GM18519 (cell line): ENCODE data around the gene FAM98A.

Experiments used
- ATAC-seq: cut with Tn5 transposase; IDR thresholded peaks from one replicate; pipeline ENCODE4 v1.9.1; 2021; ENCODE audit warnings: mild to moderate bottlenecking, moderate library complexity; ENCODE audit not compliant: unreplicated experiment, low FRiP score

Gene FAM98A

DNA sequence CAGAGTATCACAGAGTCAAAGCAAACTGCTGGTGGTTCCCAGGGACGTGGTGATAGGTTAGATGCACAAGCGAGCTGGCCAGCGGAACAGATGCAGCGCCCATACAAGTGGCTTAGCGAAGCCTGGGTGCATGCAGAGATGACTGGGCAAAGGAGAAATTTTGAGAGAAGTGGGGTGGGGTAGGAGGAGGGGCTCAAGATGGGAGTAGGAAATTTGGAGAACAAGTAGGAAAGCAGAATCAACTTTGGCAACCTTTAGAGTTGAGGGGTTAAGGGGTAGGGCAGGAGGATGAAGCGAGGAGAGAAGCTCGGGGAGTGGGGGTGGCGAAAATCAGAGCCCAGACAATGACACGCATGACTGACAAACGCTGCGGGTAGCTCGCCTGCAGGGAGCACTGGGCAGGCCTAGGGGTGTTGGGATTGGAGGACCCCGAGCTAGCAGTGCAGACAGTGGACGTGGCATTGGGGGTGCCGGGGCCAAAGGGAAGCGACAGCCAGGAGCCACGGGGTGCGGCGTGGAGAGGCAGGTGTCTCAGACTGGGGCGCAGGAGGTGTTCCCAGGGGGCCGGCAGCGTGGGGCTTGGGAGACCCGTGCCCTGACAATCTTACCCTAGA lies 431 bp downstream of the FAM98A start:
- peak; percentile 55 for ATAC-seq

DNA sequence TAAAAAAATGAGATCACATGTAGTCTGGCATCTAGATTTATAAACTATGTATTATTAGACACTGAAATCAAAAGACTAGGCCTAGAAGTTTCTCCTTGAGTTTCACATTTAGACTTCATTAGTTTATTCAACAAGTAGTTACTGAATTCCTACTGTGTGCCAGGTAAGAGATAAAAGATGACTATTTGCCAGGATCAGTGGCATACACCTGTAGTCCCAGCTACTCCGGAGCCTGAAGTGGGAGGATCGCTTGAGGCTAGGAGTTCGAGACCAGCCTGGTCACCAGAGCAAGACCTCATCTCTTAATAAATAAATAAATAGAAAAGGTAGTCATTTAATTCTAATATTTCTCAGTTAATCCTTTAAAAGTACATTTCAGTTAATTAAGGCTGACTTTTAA lies 2.1 kb downstream of the FAM98A start:
- no peak for ATAC-seq

- no peak for ATAC-seq
Measured at GRCh38 chr2:33595385-33595784, 3.7 kb downstream of the FAM98A start.

- ATAC-seq = no peak
Measured at GRCh38 chr2:33589444-33589843, 9.7 kb downstream of the FAM98A start.

- no peak for ATAC-seq
Measured at GRCh38 chr2:33588232-33588631, 10.9 kb downstream of the FAM98A start.

GRCh38 chr2:33586766-33587165 lies 12.3 kb downstream of the FAM98A start:
- no peak for ATAC-seq

DNA sequence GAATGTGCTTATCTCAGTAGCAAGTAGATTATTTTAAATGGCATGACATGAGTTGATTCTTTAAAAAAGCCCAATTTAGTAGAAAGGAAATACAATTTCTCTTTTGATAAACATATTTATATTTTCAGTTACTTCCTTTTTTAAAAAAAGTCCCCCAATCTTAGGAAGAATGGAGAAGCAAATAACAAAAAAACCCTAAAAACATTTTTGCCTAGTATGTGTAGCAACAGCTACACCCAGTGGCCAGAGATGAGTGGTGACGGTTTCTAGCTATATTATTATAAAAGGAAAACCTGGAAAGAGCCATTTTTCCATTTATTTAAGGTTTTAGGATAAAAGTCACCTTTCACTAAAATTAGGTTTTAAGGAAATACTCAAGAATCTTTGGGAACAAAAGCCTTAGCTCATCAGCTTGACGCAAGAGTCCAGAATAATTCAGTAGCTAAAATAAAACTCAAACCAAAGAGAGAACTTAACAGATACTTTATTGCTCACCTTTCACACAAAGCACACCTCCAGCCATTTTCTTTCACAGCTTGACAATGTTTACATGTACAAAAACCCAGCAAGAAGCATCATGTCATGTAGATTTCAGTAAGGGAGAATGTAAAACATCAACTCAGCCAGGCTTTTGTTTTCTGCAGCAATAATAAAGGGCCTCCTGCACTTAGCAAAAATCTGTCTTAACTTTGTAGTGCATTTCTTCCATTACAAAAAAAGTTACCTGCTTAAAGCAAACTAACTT lies 15.7 kb downstream of the FAM98A start:
- no peak for ATAC-seq

- no peak for ATAC-seq
Measured at GRCh38 chr2:33581872-33582271, 17.2 kb downstream of the FAM98A start.

DNA sequence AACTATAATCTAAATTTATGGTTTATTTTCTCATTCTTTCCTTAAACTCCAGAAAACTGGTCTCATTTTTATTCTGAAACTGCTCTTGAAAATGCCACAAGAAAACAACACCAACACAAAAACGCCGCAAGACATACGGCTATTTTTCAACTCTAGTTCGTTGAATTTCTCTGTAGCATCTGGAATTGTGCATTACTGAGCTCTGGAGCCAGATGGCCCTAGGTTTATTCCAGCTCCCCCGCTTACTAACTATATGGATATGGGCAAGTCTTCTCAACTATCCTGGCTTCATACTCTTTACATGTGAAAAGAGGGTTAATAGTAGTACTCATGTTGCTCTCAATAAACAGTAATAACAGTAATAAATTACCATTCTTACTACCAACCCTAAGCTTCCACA lies 19.9 kb downstream of the FAM98A start:
- ATAC-seq = no peak

DNA sequence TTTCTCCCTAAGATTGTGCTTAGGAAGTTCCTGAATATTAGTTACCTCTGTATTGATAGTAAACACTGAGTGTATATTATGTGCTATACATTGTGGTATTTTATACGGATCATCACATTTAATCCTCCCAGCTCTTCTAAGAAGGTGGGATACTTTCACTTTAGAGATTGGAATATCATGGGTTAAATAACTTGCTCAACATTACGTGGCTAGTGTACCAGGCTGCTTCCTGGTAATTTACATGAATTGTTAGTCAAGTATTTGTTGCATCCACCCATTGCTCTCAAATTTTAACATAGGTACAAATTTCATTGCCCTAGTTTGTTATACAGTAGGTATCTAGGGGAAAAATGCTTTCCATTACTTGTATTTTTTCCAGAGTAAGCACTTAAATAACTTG lies 21.4 kb downstream of the FAM98A start:
- no peak for ATAC-seq

GRCh38 chr2:33577084-33577483 lies 22.0 kb downstream of the FAM98A start:
- no peak for ATAC-seq

- ATAC-seq = no peak
Measured at GRCh38 chr2:33573657-33574056, 25.4 kb downstream of the FAM98A start.

DNA sequence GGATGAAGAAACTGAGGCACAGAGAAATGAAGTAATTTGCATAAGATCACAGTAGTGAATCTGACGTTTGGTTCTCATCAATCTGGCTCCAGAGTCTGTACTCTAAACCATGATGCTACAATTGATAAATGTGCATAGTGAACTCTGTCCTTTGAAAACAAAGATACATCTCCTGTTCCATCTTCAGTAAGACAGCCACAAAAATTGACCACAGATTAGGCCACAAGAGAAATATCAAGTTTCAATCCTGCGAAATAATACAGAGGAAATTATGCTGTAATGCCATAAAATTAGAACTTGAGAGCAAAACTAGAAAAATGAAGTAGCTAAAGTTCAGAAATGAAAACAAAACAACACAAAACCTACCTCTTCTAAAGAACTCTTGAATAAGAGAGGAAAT lies 28.4 kb downstream of the FAM98A start:
- no peak for ATAC-seq

DNA sequence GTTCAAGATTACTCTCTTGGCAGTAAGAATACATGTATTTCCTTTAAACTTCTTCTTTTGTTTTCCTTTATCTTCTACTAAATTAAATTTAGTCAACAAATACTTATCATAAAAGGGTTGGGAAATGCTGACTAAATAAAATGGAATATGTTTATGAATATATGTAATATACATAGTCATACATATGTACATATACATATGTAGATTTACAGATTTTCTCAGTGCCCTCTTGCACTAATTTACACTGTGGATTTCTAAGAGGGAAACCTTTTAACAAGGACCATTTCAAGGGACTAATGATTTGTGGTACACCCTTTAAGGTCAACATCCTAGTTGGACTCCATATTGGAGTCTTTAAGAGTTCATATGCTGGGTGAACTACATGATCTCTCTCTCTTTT lies 37.2 kb downstream of the FAM98A start:
- no peak for ATAC-seq

- no peak for ATAC-seq
Measured at GRCh38 chr2:33560017-33560416, 39.1 kb downstream of the FAM98A start.

DNA sequence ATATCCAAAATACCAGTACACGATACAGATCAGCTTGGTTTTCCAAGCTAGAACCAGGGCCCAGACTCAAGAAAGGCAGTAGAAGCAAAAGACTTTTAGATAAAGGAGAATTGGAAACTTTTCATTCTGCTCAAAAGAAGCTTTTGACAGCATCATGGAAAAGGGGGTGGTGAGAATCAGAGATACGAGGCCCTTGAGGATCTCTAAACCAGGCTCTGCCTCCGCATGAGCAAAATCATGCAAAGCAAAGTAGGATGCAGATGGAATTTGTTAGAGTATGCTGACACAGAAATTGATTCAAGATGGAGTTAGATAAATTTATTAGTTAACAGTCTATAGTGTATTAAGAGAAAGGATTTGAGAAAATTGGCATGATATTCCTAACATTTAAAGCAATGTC lies 39.8 kb downstream of the FAM98A start:
- ATAC-seq = no peak

DNA sequence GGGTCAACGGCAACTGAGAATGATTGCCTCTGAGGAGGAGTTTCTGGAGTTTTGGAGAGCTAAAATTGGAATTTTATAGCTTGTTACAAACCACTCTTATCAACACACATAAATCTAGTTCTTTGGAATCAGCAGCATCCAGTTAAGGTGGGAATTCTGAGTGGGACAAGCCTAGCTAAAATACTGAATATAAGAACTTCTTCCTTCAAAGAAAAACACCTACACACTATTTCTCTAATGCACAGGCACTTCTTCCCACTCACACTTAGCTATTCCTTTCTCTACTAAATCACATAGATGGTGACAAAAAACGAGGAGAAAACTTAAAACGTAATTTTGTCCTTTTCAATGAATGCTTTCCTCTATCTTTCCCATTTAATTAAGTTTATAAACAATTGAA lies 43.4 kb downstream of the FAM98A start:
- ATAC-seq = no peak

GRCh38 chr2:33552758-33553461 lies 46.2 kb downstream of the FAM98A start:
- ATAC-seq = no peak

GRCh38 chr2:33550206-33550605 lies 48.9 kb downstream of the FAM98A start:
- ATAC-seq = no peak

GRCh38 chr2:33541243-33541642 lies 57.9 kb downstream of the FAM98A start:
- ATAC-seq = no peak

- ATAC-seq = no peak
Measured at GRCh38 chr2:33535421-33535820, 63.7 kb downstream of the FAM98A start.
